Measurements from ENCODE around the gene POP7.
A peak's percentile ranks its signal among the peaks of the same experiment; 100 is the strongest.
"Not testable (repeated sequence)": the region's sequence is repeated elsewhere in the genome, so short reads cannot be mapped to it uniquely, and the experiment has no call there.

POP7 gene

GRCh38 chr7:100693312-100694097 lies 12.4 kb upstream of the POP7 start:
- DNase-seq = no peak

- peak; percentile 62 to 68 for DNase-seq
These were observed 11.7 kb upstream of the POP7 start, which contains the start of gene GIGYF1 for GRCh38 chr7:100694098-100694745. Gene GIGYF1, minus strand, starts transcription at chr7:100694250. Its CDS starts 6,012 bp downstream, at chr7:100688238.

GRCh38 chr7:100696123-100696521 lies 9.8 kb upstream of the POP7 start:
- no peak for DNase-seq

- DNase-seq = no peak
These were observed 6.9 kb upstream of the POP7 start for GRCh38 chr7:100699018-100699417.

GRCh38 chr7:100701089-100701488 lies 4.8 kb upstream of the POP7 start:
- not testable (repeated sequence) for DNase-seq

GRCh38 chr7:100705320-100705752 lies 585 bp upstream of the POP7 start:
- DNase-seq = peak; percentile 73 to 76

GRCh38 chr7:100706672-100707311 lies 871 bp downstream of the POP7 start:
- no peak for DNase-seq

- no peak for DNase-seq
These were observed 2.5 kb downstream of the POP7 start for GRCh38 chr7:100708395-100708794.

- DNase-seq = no peak
These were observed 4.5 kb downstream of the POP7 start for GRCh38 chr7:100710452-100710851.

- no peak for DNase-seq
These were observed 5.4 kb downstream of the POP7 start for GRCh38 chr7:100711369-100711768.

GRCh38 chr7:100714725-100715124 lies 8.8 kb downstream of the POP7 start:
- DNase-seq = no peak

GRCh38 chr7:100717073-100717472 lies 11.2 kb downstream of the POP7 start:
- DNase-seq = not testable (repeated sequence)

- DNase-seq = no peak
These were observed 13.8 kb downstream of the POP7 start for GRCh38 chr7:100719523-100720278.

GRCh38 chr7:100720279-100720670 lies 14.4 kb downstream of the POP7 start, which contains the start of gene EPO:
Gene EPO, plus strand, starts transcription at chr7:100720468. Its CDS starts 513 bp downstream, at chr7:100720981.
- no peak for DNase-seq

GRCh38 chr7:100720671-100721504 lies 15.0 kb downstream of the POP7 start:
- DNase-seq = no peak

GRCh38 chr7:100721505-100721812 lies 15.5 kb downstream of the POP7 start:
- DNase-seq = no peak

- no peak for DNase-seq
These were observed 16.7 kb downstream of the POP7 start for GRCh38 chr7:100722480-100723212.

GRCh38 chr7:100723732-100724275 lies 17.9 kb downstream of the POP7 start:
- no peak for DNase-seq

GRCh38 chr7:100724364-100724763 lies 18.4 kb downstream of the POP7 start:
- not testable (repeated sequence) for DNase-seq

- no peak for DNase-seq
These were observed 21.3 kb downstream of the POP7 start for GRCh38 chr7:100726996-100727761.

Data from activated CD4-positive, alpha-beta T cell treated with anti-CD3 and anti-CD28 coated beads for 4 hours (primary cell).